Measurements from ENCODE around the gene ANXA4.
A peak's percentile ranks its signal among the peaks of the same experiment; 100 is the strongest.
"Not testable (repeated sequence)": the region's sequence is repeated elsewhere in the genome, so short reads cannot be mapped to it uniquely, and the experiment has no call there.

ANXA4 gene

GRCh38 chr2:69773206-69773605, 31.3 kb downstream of the ANXA4 start:
- H3K4me3 Mint-ChIP-seq = no peak overlapping the region
- no peaks in the 10 kb centered on the region for H3K27me3 Mint-ChIP-seq (ENCODE audit: low read depth)
- H3K4me1 Mint-ChIP-seq (ENCODE audit: low read depth) = peaks cover 44% of the 10 kb centered on the region
- peak overlapping the region; percentile 49 for H3K27ac Mint-ChIP-seq
- peaks cover 17% of the 10 kb centered on the region for H3K36me3 Mint-ChIP-seq (ENCODE audit: low read depth)
- peaks cover 13% of the 10 kb centered on the region for H3K9me3 Mint-ChIP-seq

- H3K4me1 Mint-ChIP-seq (ENCODE audit: low read depth) = peaks cover 37% of the 10 kb centered on the region
- peaks cover 14% of the 10 kb centered on the region for H3K36me3 Mint-ChIP-seq (ENCODE audit: low read depth)
- H3K4me3 Mint-ChIP-seq = peak overlapping the region; percentile 15
- not testable (repeated sequence) for H3K27me3 Mint-ChIP-seq (ENCODE audit: low read depth)
- peak overlapping the region; percentile 74 for H3K27ac Mint-ChIP-seq
- H3K9me3 Mint-ChIP-seq = peaks cover 13% of the 10 kb centered on the region
These were observed 32.5 kb downstream of the ANXA4 start for GRCh38 chr2:69774258-69774983.

- peaks cover 33% of the 10 kb centered on the region for H3K4me1 Mint-ChIP-seq (ENCODE audit: low read depth)
- H3K4me3 Mint-ChIP-seq = peak overlapping the region; percentile 30
These were observed 33.3 kb downstream of the ANXA4 start for GRCh38 chr2:69774984-69775982.

GRCh38 chr2:69776886-69777785, 35.2 kb downstream of the ANXA4 start:
- Mint-ChIP-seq H3K27ac (no peak overlapping the region), H3K27me3 (ENCODE audit: low read depth) (no peaks in the 10 kb centered on the region), H3K4me3 (no peak overlapping the region), H3K36me3 (ENCODE audit: low read depth) (peaks cover 14% of the 10 kb centered on the region), H3K9me3 (peaks cover 13% of the 10 kb centered on the region), H3K4me1 (ENCODE audit: low read depth) (peaks cover 21% of the 10 kb centered on the region)

More at GRCh38 chr2:69774984-69775982, 33.3 kb downstream of the ANXA4 start:
- Mint-ChIP-seq H3K27me3 (ENCODE audit: low read depth) (no peaks in the 10 kb centered on the region), H3K27ac (peak overlapping the region; percentile 74), H3K36me3 (ENCODE audit: low read depth) (peaks cover 14% of the 10 kb centered on the region), H3K9me3 (peaks cover 13% of the 10 kb centered on the region)

GRCh38 chr2:69777786-69778105, 35.8 kb downstream of the ANXA4 start:
- peaks cover 14% of the 10 kb centered on the region for H3K36me3 Mint-ChIP-seq (ENCODE audit: low read depth)
- H3K4me3 Mint-ChIP-seq = no peak overlapping the region
- H3K4me1 Mint-ChIP-seq (ENCODE audit: low read depth) = peaks cover 21% of the 10 kb centered on the region
- no peaks in the 10 kb centered on the region for H3K27me3 Mint-ChIP-seq (ENCODE audit: low read depth)
- no peak overlapping the region for H3K27ac Mint-ChIP-seq
- peaks cover 13% of the 10 kb centered on the region for H3K9me3 Mint-ChIP-seq

- H3K27me3 Mint-ChIP-seq (ENCODE audit: low read depth) = no peaks in the 10 kb centered on the region
- no peak overlapping the region for H3K27ac Mint-ChIP-seq
- H3K4me1 Mint-ChIP-seq (ENCODE audit: low read depth) = peaks cover 16% of the 10 kb centered on the region
- peaks cover 14% of the 10 kb centered on the region for H3K36me3 Mint-ChIP-seq (ENCODE audit: low read depth)
- peaks cover 13% of the 10 kb centered on the region for H3K9me3 Mint-ChIP-seq
- H3K4me3 Mint-ChIP-seq = no peak overlapping the region
These were observed 37.5 kb downstream of the ANXA4 start for GRCh38 chr2:69779258-69780001.

- Mint-ChIP-seq H3K9me3 (peaks cover 7% of the 10 kb centered on the region), H3K4me1 (ENCODE audit: low read depth) (peaks cover 5% of the 10 kb centered on the region), H3K36me3 (ENCODE audit: low read depth) (peaks cover 12% of the 10 kb centered on the region), H3K4me3 (no peak overlapping the region), H3K27ac (no peak overlapping the region), H3K27me3 (ENCODE audit: low read depth) (no peaks in the 10 kb centered on the region)
These were observed 39.0 kb downstream of the ANXA4 start for GRCh38 chr2:69780921-69781320.

- Mint-ChIP-seq H3K27ac (no peak overlapping the region), H3K36me3 (ENCODE audit: low read depth) (peaks cover 9% of the 10 kb centered on the region), H3K4me1 (ENCODE audit: low read depth) (peaks cover 5% of the 10 kb centered on the region), H3K27me3 (ENCODE audit: low read depth) (no peaks in the 10 kb centered on the region), H3K9me3 (peaks cover 2% of the 10 kb centered on the region), H3K4me3 (no peak overlapping the region)
These were observed 39.7 kb downstream of the ANXA4 start for GRCh38 chr2:69781321-69782248.

- no peaks in the 10 kb centered on the region for H3K9me3 Mint-ChIP-seq
- peaks cover 16% of the 10 kb centered on the region for H3K36me3 Mint-ChIP-seq (ENCODE audit: low read depth)
- H3K4me3 Mint-ChIP-seq = no peak overlapping the region
- no peak overlapping the region for H3K27ac Mint-ChIP-seq
- peaks cover 4% of the 10 kb centered on the region for H3K4me1 Mint-ChIP-seq (ENCODE audit: low read depth)
- H3K27me3 Mint-ChIP-seq (ENCODE audit: low read depth) = no peaks in the 10 kb centered on the region
These were observed 42.3 kb downstream of the ANXA4 start for GRCh38 chr2:69784228-69784627.

- Mint-ChIP-seq H3K27ac (no peak overlapping the region), H3K9me3 (no peaks in the 10 kb centered on the region), H3K4me1 (ENCODE audit: low read depth) (peaks cover 8% of the 10 kb centered on the region), H3K36me3 (ENCODE audit: low read depth) (peaks cover 23% of the 10 kb centered on the region), H3K4me3 (no peak overlapping the region), H3K27me3 (ENCODE audit: low read depth) (no peaks in the 10 kb centered on the region)
These were observed 43.4 kb downstream of the ANXA4 start for GRCh38 chr2:69785358-69785757.

- Mint-ChIP-seq H3K36me3 (ENCODE audit: low read depth) (peaks cover 23% of the 10 kb centered on the region), H3K9me3 (no peaks in the 10 kb centered on the region), H3K4me3 (no peak overlapping the region), H3K27ac (no peak overlapping the region), H3K27me3 (ENCODE audit: low read depth) (no peaks in the 10 kb centered on the region), H3K4me1 (ENCODE audit: low read depth) (peaks cover 8% of the 10 kb centered on the region)
These were observed 44.2 kb downstream of the ANXA4 start for GRCh38 chr2:69786052-69786560.

GRCh38 chr2:69789175-69789721, 47.3 kb downstream of the ANXA4 start:
- no peak overlapping the region for H3K4me3 Mint-ChIP-seq
- H3K27ac Mint-ChIP-seq = no peak overlapping the region
- H3K4me1 Mint-ChIP-seq (ENCODE audit: low read depth) = peaks cover 8% of the 10 kb centered on the region
- peaks cover 25% of the 10 kb centered on the region for H3K36me3 Mint-ChIP-seq (ENCODE audit: low read depth)
- no peaks in the 10 kb centered on the region for H3K9me3 Mint-ChIP-seq
- H3K27me3 Mint-ChIP-seq (ENCODE audit: low read depth) = no peaks in the 10 kb centered on the region
